Left ventricle myocardium inferior (tissue), 1 donor: ENCODE results near the gene SCAMP5. TPM values are rescaled to one million over a fixed set of nuclear protein-coding genes. Genes with fewer than 3 reads are reported as not detected.

Source experiments
- DNase-seq: peaks from one replicate; pipeline ENCODE4 v3.0.0-alpha.2; 2020
- H3K27ac ChIP-seq: fragments of 200-600 bp; replicated peaks from 2 replicates; pipeline ENCODE4 v1.8.0; 2021
- H3K27me3 ChIP-seq: fragments of 200-600 bp; 2 replicates; pipeline ENCODE4 v1.8.0; 2021; ENCODE audit warnings: low read depth
- H3K36me3 ChIP-seq: fragments of 200-600 bp; 2 replicates; pipeline ENCODE4 v1.8.0; 2021
- H3K4me1 ChIP-seq: fragments of 200-600 bp; 2 replicates; pipeline ENCODE4 v1.8.0; 2021
- H3K4me3 ChIP-seq: fragments of 200-600 bp; 2 replicates; pipeline ENCODE4 v1.8.0; 2021; ENCODE audit warnings: mild to moderate bottlenecking, moderate library complexity
- H3K9me3 ChIP-seq: fragments of 200-600 bp; replicated peaks from 2 replicates; pipeline ENCODE4 v1.8.0; 2021
- intact Hi-C: fragments of 100-400 bp; cut with micrococcal nuclease; formaldehyde crosslinking; loops from one replicate; pipeline ENCODE4 v1.11.0; 2022
- total RNA-seq: library from RNA; stranded (reverse); fragmentation: NEBNext Ultra II Directional; extraction: Animal tissue kit (Norgen Biotek cat#: 25700); gene quantifications from one replicate; pipeline ENCODE4 v1.2.1, GENCODE V29; 2021
- TF ChIP-seq, protein P1 (sequence below): fragments of 200-600 bp; IDR thresholded peaks from 2 replicates; pipeline ENCODE4 v1.8.0; 2021; ENCODE audit warnings: antibody characterized with exemption, mild to moderate bottlenecking, borderline replicate concordance
- donor health status: DM: no; HTN: yes; CAD: no; lungs with severe emphysema.

The SCAMP5 gene
- total RNA-seq, 1 donor from 2014 or later: 3.0 TPM

DNA sequence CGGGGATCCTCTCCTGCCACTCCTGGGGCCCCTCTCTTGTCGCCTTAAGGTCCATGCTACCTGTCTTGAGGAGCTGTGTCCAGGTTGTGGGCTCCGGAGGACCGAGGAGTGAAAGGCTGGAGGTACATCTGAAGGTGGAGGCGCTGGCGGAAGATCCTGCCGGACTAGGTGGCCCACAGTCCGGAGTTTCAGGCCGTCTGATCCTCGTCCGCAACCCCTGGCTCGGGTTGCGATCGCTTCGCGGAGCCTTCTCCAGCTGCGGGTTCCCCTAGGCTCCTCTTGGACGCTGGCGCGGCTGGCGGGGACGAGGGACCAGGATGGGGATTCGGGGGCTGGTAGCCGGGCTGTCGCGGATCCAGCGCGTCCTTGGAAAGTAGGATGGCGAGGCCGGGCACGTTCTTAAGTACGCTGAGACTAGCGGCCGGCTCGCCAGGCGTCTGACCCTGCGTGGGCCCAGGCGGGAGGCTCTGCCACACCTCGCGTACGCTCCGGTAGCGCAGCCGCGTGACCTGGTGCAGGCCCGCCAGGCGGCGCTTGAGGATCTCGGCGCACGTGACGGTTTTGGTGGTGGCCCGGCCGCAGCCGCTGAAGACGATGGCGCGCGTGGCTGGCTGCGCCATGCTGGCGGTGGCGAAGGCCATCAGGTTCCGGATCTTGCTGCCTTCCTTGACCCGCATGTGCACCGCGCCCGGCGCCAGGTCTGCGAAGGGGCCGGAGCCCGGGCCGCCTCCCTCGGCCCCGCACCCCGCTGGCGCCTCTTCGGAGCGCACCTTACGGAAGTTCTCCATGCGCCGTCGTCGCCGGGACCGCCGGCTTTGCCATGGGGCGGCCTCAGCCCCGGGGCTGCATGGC, 39.3 kb upstream of the SCAMP5 start:
- Histone ChIP-seq H3K4me3 (peak overlapping the region; percentile 81), H3K27me3 (peaks cover 29% of the 10 kb centered on the region), H3K27ac (peak overlapping the region; percentile 88), H3K36me3 (no peaks in the 10 kb centered on the region), H3K4me1 (peaks cover 58% of the 10 kb centered on the region), H3K9me3 (no peaks in the 10 kb centered on the region)
- peak; percentile 83 for DNase-seq
- intact Hi-C loops: no loop called here
- TF ChIP-seq, protein P1, sequence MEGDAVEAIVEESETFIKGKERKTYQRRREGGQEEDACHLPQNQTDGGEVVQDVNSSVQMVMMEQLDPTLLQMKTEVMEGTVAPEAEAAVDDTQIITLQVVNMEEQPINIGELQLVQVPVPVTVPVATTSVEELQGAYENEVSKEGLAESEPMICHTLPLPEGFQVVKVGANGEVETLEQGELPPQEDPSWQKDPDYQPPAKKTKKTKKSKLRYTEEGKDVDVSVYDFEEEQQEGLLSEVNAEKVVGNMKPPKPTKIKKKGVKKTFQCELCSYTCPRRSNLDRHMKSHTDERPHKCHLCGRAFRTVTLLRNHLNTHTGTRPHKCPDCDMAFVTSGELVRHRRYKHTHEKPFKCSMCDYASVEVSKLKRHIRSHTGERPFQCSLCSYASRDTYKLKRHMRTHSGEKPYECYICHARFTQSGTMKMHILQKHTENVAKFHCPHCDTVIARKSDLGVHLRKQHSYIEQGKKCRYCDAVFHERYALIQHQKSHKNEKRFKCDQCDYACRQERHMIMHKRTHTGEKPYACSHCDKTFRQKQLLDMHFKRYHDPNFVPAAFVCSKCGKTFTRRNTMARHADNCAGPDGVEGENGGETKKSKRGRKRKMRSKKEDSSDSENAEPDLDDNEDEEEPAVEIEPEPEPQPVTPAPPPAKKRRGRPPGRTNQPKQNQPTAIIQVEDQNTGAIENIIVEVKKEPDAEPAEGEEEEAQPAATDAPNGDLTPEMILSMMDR: peak; percentile 62

DNA sequence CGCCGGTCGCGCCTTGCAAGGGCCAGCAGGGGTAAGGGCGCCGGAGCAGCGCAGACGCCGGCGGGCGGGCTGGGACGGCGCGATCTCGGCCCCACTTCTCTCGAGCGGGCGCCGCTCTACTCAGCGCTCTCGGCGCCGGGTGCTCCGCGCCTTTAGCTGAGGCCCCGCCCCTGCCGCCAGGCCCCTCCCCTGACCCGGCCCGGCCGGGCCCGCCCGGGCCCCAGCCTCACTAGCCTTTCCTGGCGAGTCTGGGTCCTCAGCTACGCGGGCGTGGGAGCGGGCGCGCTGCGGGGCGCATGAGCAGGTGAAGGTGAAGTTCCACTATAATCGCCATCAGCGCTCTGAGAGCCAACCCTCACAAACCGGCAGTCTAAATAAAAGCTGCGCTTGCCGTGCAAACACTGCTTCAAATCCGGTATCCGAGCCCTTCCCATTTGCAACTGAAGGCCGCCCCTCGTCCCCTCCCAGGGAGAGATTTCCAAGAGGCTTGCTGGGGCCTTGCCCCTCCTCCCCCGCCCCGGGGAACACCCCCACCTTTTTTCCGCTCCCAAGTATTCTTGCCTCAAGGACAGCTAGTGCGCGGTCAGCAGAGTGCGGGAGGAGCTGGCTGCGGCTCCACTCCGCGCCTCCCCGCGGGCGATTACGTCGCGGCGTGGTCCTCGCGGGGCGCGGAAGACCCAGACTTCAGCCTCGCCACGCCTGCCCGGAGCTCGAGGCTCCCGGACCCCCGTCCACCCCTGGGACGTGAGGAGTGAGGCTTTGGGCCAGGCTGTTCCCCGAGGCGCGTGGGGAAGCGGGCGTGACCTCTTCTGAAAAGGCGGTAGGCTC, 38.5 kb upstream of the SCAMP5 start, which contains the start of gene RPP25:
RPP25 (minus strand) TSS at position 125 of the 828 bp plus-strand sequence. CDS start 189 bp downstream, outside the sequence.
- Histone ChIP-seq H3K36me3 (no peaks in the 10 kb centered on the region), H3K4me3 (peak within 1 kb of the TSS; percentile 81), H3K4me1 (peaks cover 58% of the 10 kb centered on the region), H3K27ac (peak within 1 kb of the TSS; percentile 88), H3K27me3 (peaks cover 29% of the 10 kb centered on the region), H3K9me3 (no peaks in the 10 kb centered on the region)
- TF ChIP-seq, protein P1: no peak
- intact Hi-C loops: no loop called here
- peak; percentile 84 for DNase-seq

DNA sequence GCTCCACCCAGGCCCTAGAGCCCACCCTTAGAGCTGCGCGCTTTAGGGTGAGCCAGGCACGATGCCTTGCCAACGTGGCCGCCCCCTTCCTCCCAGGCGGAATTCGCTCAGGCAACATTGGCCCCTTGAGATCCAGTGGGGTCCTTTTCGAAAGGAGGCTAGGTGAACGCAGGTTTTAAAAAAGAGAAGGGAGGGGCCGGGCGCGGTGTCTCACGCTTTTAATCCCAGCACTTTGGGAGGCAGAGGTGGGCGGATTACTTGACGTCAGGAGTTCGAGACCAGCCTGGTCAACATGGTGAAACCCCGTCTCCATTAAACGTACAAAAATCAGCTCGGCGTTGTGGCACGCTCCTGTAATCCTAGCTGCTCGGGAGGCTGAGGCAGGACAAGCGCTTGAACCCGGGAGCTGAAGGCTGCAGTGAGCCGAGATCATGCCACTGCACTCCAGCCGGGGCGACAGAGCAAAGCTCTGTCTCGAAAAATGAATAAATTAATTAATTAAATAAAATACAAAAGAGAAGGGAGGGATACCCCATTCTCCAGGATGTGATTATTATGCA, 37.8 kb upstream of the SCAMP5 start:
- DNase-seq: no peak
- Histone ChIP-seq H3K9me3 (no peaks in the 10 kb centered on the region), H3K36me3 (no peaks in the 10 kb centered on the region), H3K27ac (peak overlapping the region; percentile 88), H3K27me3 (peaks cover 29% of the 10 kb centered on the region), H3K4me3 (peak overlapping the region; percentile 81), H3K4me1 (peaks cover 58% of the 10 kb centered on the region)
- TF ChIP-seq, protein P1: no peak
- intact Hi-C loops: no loop called here

DNA sequence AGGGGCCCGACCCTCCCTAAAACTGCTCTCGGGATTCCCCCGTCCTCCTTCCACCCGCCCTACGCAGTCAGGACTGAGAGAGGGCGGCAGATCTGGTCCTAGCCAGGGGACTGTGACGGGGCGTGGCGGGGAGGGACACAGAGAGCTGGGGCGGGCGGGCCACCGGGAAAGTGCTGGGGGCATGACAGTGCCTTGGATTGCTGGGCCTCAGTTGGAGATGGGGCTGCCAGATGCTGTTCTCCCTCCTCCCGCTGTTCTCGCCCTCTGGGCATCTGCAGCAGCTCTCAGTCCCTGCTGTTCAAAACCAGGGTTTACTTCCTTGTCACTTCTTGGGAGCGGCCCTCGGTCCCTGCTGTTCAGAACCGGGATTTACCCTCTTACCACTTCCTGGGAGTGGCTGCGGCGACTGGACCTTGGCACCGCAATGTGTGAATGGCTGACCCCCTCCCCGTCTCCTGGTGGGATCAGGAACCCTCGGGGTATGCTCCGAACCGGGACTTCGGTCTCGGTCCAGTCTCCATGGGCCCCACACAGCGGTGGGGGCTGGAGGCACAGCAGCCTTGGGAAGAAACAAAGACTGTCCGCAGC, 36.9 kb upstream of the SCAMP5 start:
- peak; percentile 68 for DNase-seq
- Histone ChIP-seq H3K36me3 (no peaks in the 10 kb centered on the region), H3K27me3 (peaks cover 29% of the 10 kb centered on the region), H3K4me1 (peaks cover 58% of the 10 kb centered on the region), H3K4me3 (peak overlapping the region; percentile 81), H3K9me3 (no peaks in the 10 kb centered on the region), H3K27ac (peak overlapping the region; percentile 88)
- TF ChIP-seq, protein P1: peak; percentile 43
- intact Hi-C loops: no loop called here
